ENCODE measurements around the gene ID3.

The ID3 gene

DNA sequence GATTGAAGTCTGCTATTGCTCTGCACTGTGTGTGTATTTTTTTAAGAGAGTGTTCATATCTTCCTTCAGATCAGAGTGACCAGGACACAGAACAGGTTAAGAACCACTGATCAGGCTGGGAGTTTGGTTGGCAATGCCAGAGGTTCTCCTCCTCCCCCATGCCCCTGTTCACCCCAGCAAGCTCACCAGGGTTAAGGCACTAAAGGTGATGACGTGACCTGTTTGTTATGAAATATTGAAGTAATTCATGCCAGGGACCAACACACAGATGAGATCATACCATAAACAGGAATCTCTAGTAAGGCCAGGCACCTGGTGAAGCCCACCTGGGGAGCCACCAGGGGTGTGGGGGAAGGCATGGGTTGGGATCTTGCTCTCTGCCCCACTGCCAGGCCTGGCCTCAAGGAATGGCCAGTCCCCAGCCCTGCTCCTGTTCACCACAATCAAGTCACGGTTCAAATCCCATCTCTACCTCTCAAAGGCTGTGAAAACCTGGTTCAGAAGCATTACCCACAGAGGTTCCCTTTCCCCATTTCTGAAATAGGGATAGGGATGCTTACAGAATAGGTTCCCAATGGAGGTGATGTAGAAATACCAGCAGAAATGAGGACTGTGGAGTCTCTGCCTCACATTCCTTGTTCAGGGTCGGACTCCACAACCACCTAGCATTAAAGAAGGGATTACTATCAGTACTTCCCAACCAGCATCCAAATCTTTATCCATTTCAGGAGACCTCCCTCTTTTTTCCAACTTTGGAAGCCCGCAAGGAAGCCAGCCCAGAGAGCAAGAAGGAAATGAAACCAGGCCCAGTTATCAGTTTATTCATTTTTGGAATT is 2.4 kb downstream of the ID3 start:
- Histone ChIP-seq H3K4me1 (ENCODE audit: control insufficient read depth, insufficient read depth, low read length) (peaks cover 34% of the 10 kb centered on the region), H3K36me3 (ENCODE audit: control insufficient read depth in 2 of 2, insufficient read depth in 1 of 2, low read length in 2 of 2) (peaks cover 0 to 27% of the 10 kb centered on the region in 2 experiments; a peak in 1 of 3 replicates), H3K9me3 (ENCODE audit: control insufficient read depth, insufficient read depth, low read depth, low read length) (no peaks in the 10 kb centered on the region), H3K4me3 (ENCODE audit: low read depth, low read length) (peak overlapping the region; percentile 68), H3K27ac (ENCODE audit: extremely low read depth, low read depth, low read length) (peak overlapping the region; percentile 97)
- POLR2A ChIA-PET, result interaction anchor here (1.0 to 7.0 kb wide), 8 partner anchors 8 to 80 kb away, joined by 3 to 60 read pairs (median 6); no protein-coding TSS in a partner anchor
- CTCF ChIA-PET, result interaction anchor here (3.5 to 18.2 kb wide), 3 partner anchors 77 to 81 kb away, joined by 28 to 506 read pairs (median 36); no protein-coding TSS in a partner anchor
- no peak for TF ChIP-seq ZFP41 (tag by site-specific recombination; IDR thresholded peaks at IDR 0.05; ENCODE audit: borderline replicate concordance)
- TF ChIP-seq ZNF133 (tag by site-specific recombination; IDR thresholded peaks at IDR 0.05), result no peak
- TF ChIP-seq ZNF664 (tag by site-specific recombination; IDR thresholded peaks at IDR 0.05), result no peak
- no peak; the same call in 1 of the 2 replicates for TF ChIP-seq ZNF394 (tag by site-specific recombination; IDR thresholded peaks at IDR 0.05; ENCODE audit: borderline replicate concordance)
- TF ChIP-seq, protein P1, sequence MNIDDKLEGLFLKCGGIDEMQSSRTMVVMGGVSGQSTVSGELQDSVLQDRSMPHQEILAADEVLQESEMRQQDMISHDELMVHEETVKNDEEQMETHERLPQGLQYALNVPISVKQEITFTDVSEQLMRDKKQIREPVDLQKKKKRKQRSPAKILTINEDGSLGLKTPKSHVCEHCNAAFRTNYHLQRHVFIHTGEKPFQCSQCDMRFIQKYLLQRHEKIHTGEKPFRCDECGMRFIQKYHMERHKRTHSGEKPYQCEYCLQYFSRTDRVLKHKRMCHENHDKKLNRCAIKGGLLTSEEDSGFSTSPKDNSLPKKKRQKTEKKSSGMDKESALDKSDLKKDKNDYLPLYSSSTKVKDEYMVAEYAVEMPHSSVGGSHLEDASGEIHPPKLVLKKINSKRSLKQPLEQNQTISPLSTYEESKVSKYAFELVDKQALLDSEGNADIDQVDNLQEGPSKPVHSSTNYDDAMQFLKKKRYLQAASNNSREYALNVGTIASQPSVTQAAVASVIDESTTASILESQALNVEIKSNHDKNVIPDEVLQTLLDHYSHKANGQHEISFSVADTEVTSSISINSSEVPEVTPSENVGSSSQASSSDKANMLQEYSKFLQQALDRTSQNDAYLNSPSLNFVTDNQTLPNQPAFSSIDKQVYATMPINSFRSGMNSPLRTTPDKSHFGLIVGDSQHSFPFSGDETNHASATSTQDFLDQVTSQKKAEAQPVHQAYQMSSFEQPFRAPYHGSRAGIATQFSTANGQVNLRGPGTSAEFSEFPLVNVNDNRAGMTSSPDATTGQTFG (tag by site-specific recombination; IDR thresholded peaks at IDR 0.05; ENCODE audit: borderline replicate concordance), result no peak
- no peak for TF ChIP-seq ZNF175 (tag by site-specific recombination; IDR thresholded peaks at IDR 0.05)
- TF ChIP-seq MEIS1 (CRISPR knock-in tag; IDR thresholded peaks at IDR 0.05; ENCODE audit: borderline replicate concordance), result no peak
- TF ChIP-seq ZNF23 (tag by site-specific recombination; IDR thresholded peaks at IDR 0.05; ENCODE audit: borderline replicate concordance), result no peak
- TF ChIP-seq, protein P2, sequence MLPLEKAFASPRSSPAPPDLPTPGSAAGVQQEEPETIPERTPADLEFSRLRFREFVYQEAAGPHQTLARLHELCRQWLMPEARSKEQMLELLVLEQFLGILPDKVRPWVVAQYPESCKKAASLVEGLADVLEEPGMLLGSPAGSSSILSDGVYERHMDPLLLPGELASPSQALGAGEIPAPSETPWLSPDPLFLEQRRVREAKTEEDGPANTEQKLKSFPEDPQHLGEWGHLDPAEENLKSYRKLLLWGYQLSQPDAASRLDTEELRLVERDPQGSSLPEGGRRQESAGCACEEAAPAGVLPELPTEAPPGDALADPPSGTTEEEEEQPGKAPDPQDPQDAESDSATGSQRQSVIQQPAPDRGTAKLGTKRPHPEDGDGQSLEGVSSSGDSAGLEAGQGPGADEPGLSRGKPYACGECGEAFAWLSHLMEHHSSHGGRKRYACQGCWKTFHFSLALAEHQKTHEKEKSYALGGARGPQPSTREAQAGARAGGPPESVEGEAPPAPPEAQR (tag by site-specific recombination; IDR thresholded peaks at IDR 0.05), result no peak
- TF ChIP-seq ZNF174 (tag by site-specific recombination; IDR thresholded peaks at IDR 0.05), result no peak
- no peak for TF ChIP-seq ZNF585B (tag by site-specific recombination; IDR thresholded peaks at IDR 0.05)
- TF ChIP-seq GFI1B (tag by site-specific recombination; IDR thresholded peaks at IDR 0.05), result no peak
- TF ChIP-seq SCRT2 (tag by site-specific recombination; IDR thresholded peaks at IDR 0.05), result peak; percentile 30; the same call in 1 of the 2 replicates
- no peak for TF ChIP-seq MYNN (tag by site-specific recombination; IDR thresholded peaks at IDR 0.05; ENCODE audit: borderline replicate concordance)
- TF ChIP-seq ZNF792 (tag by site-specific recombination; IDR thresholded peaks at IDR 0.05), result no peak
- TF ChIP-seq, protein P3, sequence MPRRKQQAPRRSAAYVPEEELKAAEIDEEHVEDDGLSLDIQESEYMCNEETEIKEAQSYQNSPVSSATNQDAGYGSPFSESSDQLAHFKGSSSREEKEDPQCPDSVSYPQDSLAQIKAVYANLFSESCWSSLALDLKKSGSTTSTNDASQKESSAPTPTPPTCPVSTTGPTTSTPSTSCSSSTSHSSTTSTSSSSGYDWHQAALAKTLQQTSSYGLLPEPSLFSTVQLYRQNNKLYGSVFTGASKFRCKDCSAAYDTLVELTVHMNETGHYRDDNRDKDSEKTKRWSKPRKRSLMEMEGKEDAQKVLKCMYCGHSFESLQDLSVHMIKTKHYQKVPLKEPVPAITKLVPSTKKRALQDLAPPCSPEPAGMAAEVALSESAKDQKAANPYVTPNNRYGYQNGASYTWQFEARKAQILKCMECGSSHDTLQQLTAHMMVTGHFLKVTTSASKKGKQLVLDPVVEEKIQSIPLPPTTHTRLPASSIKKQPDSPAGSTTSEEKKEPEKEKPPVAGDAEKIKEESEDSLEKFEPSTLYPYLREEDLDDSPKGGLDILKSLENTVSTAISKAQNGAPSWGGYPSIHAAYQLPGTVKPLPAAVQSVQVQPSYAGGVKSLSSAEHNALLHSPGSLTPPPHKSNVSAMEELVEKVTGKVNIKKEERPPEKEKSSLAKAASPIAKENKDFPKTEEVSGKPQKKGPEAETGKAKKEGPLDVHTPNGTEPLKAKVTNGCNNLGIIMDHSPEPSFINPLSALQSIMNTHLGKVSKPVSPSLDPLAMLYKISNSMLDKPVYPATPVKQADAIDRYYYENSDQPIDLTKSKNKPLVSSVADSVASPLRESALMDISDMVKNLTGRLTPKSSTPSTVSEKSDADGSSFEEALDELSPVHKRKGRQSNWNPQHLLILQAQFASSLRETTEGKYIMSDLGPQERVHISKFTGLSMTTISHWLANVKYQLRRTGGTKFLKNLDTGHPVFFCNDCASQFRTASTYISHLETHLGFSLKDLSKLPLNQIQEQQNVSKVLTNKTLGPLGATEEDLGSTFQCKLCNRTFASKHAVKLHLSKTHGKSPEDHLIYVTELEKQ (tag by site-specific recombination; IDR thresholded peaks at IDR 0.05; ENCODE audit: borderline replicate concordance), result 0 out of 2 replicates have a peak, but pooled peaks have one; percentile 18
- TF ChIP-seq, protein P4, sequence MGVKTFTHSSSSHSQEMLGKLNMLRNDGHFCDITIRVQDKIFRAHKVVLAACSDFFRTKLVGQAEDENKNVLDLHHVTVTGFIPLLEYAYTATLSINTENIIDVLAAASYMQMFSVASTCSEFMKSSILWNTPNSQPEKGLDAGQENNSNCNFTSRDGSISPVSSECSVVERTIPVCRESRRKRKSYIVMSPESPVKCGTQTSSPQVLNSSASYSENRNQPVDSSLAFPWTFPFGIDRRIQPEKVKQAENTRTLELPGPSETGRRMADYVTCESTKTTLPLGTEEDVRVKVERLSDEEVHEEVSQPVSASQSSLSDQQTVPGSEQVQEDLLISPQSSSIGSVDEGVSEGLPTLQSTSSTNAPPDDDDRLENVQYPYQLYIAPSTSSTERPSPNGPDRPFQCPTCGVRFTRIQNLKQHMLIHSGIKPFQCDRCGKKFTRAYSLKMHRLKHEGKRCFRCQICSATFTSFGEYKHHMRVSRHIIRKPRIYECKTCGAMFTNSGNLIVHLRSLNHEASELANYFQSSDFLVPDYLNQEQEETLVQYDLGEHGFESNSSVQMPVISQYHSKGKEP (tag by site-specific recombination; IDR thresholded peaks at IDR 0.05), result no peak
- no peak for TF ChIP-seq ZNF561 (tag by site-specific recombination; IDR thresholded peaks at IDR 0.05; ENCODE audit: borderline replicate concordance)
- no peak for TF ChIP-seq ZNF596 (tag by site-specific recombination; IDR thresholded peaks at IDR 0.05)
- TF ChIP-seq ZNF114 (tag by site-specific recombination; IDR thresholded peaks at IDR 0.05), result no peak
- TF ChIP-seq ZNF10 (tag by site-specific recombination; IDR thresholded peaks at IDR 0.05), result 0 out of 2 replicates have a peak, but pooled peaks have one; percentile 7
- TF ChIP-seq, protein P5, sequence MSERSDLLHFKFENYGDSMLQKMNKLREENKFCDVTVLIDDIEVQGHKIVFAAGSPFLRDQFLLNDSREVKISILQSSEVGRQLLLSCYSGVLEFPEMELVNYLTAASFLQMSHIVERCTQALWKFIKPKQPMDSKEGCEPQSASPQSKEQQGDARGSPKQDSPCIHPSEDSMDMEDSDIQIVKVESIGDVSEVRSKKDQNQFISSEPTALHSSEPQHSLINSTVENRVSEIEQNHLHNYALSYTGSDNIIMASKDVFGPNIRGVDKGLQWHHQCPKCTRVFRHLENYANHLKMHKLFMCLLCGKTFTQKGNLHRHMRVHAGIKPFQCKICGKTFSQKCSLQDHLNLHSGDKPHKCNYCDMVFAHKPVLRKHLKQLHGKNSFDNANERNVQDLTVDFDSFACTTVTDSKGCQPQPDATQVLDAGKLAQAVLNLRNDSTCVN (tag by site-specific recombination; optimal IDR thresholded peaks at IDR 0.05), result no peak
- TF ChIP-seq WT1 (tag by site-specific recombination; IDR thresholded peaks at IDR 0.05), result no peak
- peak; percentile 39; the same call in 1 of the 2 replicates for TF ChIP-seq IKZF3 (tag by site-specific recombination; IDR thresholded peaks at IDR 0.05)
- no peak for TF ChIP-seq ZNF791 (tag by site-specific recombination; IDR thresholded peaks at IDR 0.05)

All from HEK293 (cell line).